ENCODE results near the gene PIP5KL1.

The PIP5KL1 gene

GRCh38 chr9:127953154-127953553, 22.6 kb upstream of the PIP5KL1 start:
- no peak for DNase-seq (ENCODE audit: low spot score)
- no peak for TF ChIP-seq CTCF (IDR thresholded peaks at IDR 0.05; ENCODE audit: extremely low read depth, missing control alignments)

- TF ChIP-seq CTCF (IDR thresholded peaks at IDR 0.05; ENCODE audit: extremely low read depth, missing control alignments), result no peak
- DNase-seq (ENCODE audit: low spot score), result no peak
These were observed 20.1 kb upstream of the PIP5KL1 start for GRCh38 chr9:127950513-127951289.

- TF ChIP-seq CTCF (IDR thresholded peaks at IDR 0.05; ENCODE audit: extremely low read depth, missing control alignments), result no peak
These were observed 19.4 kb upstream of the PIP5KL1 start for GRCh38 chr9:127949827-127950512.

GRCh38 chr9:127947841-127948710, 17.5 kb upstream of the PIP5KL1 start:
- no peak for DNase-seq (ENCODE audit: low spot score)
- no peak for TF ChIP-seq CTCF (IDR thresholded peaks at IDR 0.05; ENCODE audit: extremely low read depth, missing control alignments)

More at GRCh38 chr9:127949827-127950512, 19.4 kb upstream of the PIP5KL1 start:
- no peak for DNase-seq (ENCODE audit: low spot score)

GRCh38 chr9:127946728-127947127, 16.2 kb upstream of the PIP5KL1 start:
- TF ChIP-seq CTCF (IDR thresholded peaks at IDR 0.05; ENCODE audit: extremely low read depth, missing control alignments), result no peak
- DNase-seq (ENCODE audit: low spot score), result no peak

GRCh38 chr9:127945942-127946341, 15.4 kb upstream of the PIP5KL1 start:
- no peak for TF ChIP-seq CTCF (IDR thresholded peaks at IDR 0.05; ENCODE audit: extremely low read depth, missing control alignments)
- no peak for DNase-seq (ENCODE audit: low spot score)

All from GM20000 (cell line).